ENCODE data around the gene KRTAP13-1.

DNA sequence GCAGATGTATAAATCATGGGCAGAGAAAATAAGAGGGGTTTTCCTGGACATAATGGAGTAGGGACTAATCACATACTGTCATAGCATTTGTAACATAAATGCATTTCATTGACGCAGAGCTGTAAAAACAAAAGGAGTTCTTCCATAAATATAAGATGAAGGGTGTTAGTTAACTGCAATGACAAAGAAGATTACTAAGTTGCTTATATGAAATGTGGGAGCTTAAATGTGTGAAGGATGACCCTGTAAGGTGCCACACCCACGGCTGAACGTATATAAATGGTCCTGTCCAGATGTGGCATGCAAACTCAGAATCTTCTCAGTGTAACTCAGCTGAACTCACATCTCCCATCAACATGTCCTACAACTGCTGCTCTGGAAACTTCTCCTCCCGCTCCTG, at the start of gene KRTAP13-1:
- TF ChIP-seq, protein P1, sequence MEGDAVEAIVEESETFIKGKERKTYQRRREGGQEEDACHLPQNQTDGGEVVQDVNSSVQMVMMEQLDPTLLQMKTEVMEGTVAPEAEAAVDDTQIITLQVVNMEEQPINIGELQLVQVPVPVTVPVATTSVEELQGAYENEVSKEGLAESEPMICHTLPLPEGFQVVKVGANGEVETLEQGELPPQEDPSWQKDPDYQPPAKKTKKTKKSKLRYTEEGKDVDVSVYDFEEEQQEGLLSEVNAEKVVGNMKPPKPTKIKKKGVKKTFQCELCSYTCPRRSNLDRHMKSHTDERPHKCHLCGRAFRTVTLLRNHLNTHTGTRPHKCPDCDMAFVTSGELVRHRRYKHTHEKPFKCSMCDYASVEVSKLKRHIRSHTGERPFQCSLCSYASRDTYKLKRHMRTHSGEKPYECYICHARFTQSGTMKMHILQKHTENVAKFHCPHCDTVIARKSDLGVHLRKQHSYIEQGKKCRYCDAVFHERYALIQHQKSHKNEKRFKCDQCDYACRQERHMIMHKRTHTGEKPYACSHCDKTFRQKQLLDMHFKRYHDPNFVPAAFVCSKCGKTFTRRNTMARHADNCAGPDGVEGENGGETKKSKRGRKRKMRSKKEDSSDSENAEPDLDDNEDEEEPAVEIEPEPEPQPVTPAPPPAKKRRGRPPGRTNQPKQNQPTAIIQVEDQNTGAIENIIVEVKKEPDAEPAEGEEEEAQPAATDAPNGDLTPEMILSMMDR (IDR thresholded peaks at IDR 0.05) = no peak
- TF ChIP-seq POLR2A (IDR thresholded peaks at IDR 0.05) = no peak
- TF ChIP-seq EP300 (IDR thresholded peaks at IDR 0.05) = no peak
